ENCODE results near the gene ZNF778. TPM values are rescaled to one million over a fixed set of nuclear protein-coding genes. Genes with fewer than 3 reads are reported as not detected.

Gene ZNF778
- total RNA-seq, 1 donor from 2014 or later, result 35.5 TPM

- no peaks in the 10 kb centered on the region for H3K9me3 Mint-ChIP-seq (ENCODE audit: unreplicated experiment)
- DNase-seq (ENCODE audit: low spot score), result peak; percentile 89
- no peaks in the 10 kb centered on the region for H3K36me3 Mint-ChIP-seq (ENCODE audit: low read depth, unreplicated experiment)
- H3K4me3 Mint-ChIP-seq (ENCODE audit: unreplicated experiment), result peak within 1 kb of the TSS; percentile 34
- peak within 1 kb of the TSS; percentile 57 for H3K27ac Mint-ChIP-seq (ENCODE audit: unreplicated experiment)
- TF ChIP-seq CTCF (IDR thresholded peaks at IDR 0.05; ENCODE audit: unreplicated experiment), result no peak
- H3K4me1 Mint-ChIP-seq (ENCODE audit: unreplicated experiment), result peaks cover 3% of the 10 kb centered on the region
- H3K27me3 Mint-ChIP-seq (ENCODE audit: unreplicated experiment), result peaks cover 11% of the 10 kb centered on the region
Measured at GRCh38 chr16:89171216-89172170, 46.0 kb upstream of the ZNF778 start, which contains the start of gene CDH15. Gene CDH15, plus strand, starts transcription at chr16:89171748. Its CDS starts 84 bp downstream, at chr16:89171832.

- peaks cover 10% of the 10 kb centered on the region for H3K27me3 Mint-ChIP-seq (ENCODE audit: unreplicated experiment)
- no peak overlapping the region for H3K27ac Mint-ChIP-seq (ENCODE audit: unreplicated experiment)
- H3K36me3 Mint-ChIP-seq (ENCODE audit: low read depth, unreplicated experiment), result no peaks in the 10 kb centered on the region
- TF ChIP-seq CTCF (IDR thresholded peaks at IDR 0.05; ENCODE audit: unreplicated experiment), result no peak
- no peak overlapping the region for H3K4me3 Mint-ChIP-seq (ENCODE audit: unreplicated experiment)
- no peak for DNase-seq (ENCODE audit: low spot score)
- peaks cover 3% of the 10 kb centered on the region for H3K4me1 Mint-ChIP-seq (ENCODE audit: unreplicated experiment)
- H3K9me3 Mint-ChIP-seq (ENCODE audit: unreplicated experiment), result no peaks in the 10 kb centered on the region
Measured at GRCh38 chr16:89172171-89172527, 45.4 kb upstream of the ZNF778 start.

- Mint-ChIP-seq H3K4me3 (ENCODE audit: unreplicated experiment) (no peak overlapping the region), H3K4me1 (ENCODE audit: unreplicated experiment) (peaks cover 3% of the 10 kb centered on the region), H3K27me3 (ENCODE audit: unreplicated experiment) (peaks cover 10% of the 10 kb centered on the region), H3K27ac (ENCODE audit: unreplicated experiment) (no peak overlapping the region), H3K9me3 (ENCODE audit: unreplicated experiment) (no peaks in the 10 kb centered on the region), H3K36me3 (ENCODE audit: low read depth, unreplicated experiment) (no peaks in the 10 kb centered on the region)
- no peak for DNase-seq (ENCODE audit: low spot score)
- no peak for TF ChIP-seq CTCF (IDR thresholded peaks at IDR 0.05; ENCODE audit: unreplicated experiment)
Measured at GRCh38 chr16:89172528-89173173, 44.9 kb upstream of the ZNF778 start.

- H3K27ac Mint-ChIP-seq (ENCODE audit: unreplicated experiment), result no peak overlapping the region
- H3K9me3 Mint-ChIP-seq (ENCODE audit: unreplicated experiment), result no peaks in the 10 kb centered on the region
- H3K27me3 Mint-ChIP-seq (ENCODE audit: unreplicated experiment), result peaks cover 10% of the 10 kb centered on the region
- TF ChIP-seq CTCF (IDR thresholded peaks at IDR 0.05; ENCODE audit: unreplicated experiment), result no peak
- H3K4me1 Mint-ChIP-seq (ENCODE audit: unreplicated experiment), result peaks cover 3% of the 10 kb centered on the region
- H3K4me3 Mint-ChIP-seq (ENCODE audit: unreplicated experiment), result no peak overlapping the region
- no peak for DNase-seq (ENCODE audit: low spot score)
- H3K36me3 Mint-ChIP-seq (ENCODE audit: low read depth, unreplicated experiment), result no peaks in the 10 kb centered on the region
Measured at GRCh38 chr16:89173174-89173921, 44.2 kb upstream of the ZNF778 start.
